Sigmoid colon (tissue), 7 donors: ENCODE measurements around the gene DHRS3. TPM values are rescaled to one million over a fixed set of nuclear protein-coding genes. Genes with fewer than 3 reads are reported as not detected.

Experiments used
- DNase-seq: peaks from one replicate; pipeline ENCODE4 v3.0.0-alpha.2; 2019
- H3K27ac ChIP-seq, 4 donors: fragments of 200-600 bp; sonication (generic); one replicate each; pipeline ENCODE4 v1.5.1; 2016 to 2019; ENCODE audit warnings: mild to moderate bottlenecking in 1 of 4
- H3K27me3 ChIP-seq, 3 donors: fragments of 200-600 bp; sonication (generic); one replicate each; pipeline ENCODE4 v1.5.1; 2019; ENCODE audit warnings: mild to moderate bottlenecking in 1 of 3
- H3K36me3 ChIP-seq, 4 donors: fragments of 200-600 bp; sonication (generic); one replicate each; pipeline ENCODE4 v1.5.1; 2016 to 2019
- H3K4me1 ChIP-seq, 4 donors: fragments of 200-600 bp; sonication (generic); one replicate each; pipeline ENCODE4 v1.5.1; 2017 to 2019
- H3K4me3 ChIP-seq, 4 donors: fragments of 200-600 bp; sonication (generic); one replicate each; pipeline ENCODE4 v1.5.1; 2017 to 2019; ENCODE audit warnings: mild to moderate bottlenecking in 2 of 4, moderate library complexity in 1 of 4
- H3K9me3 ChIP-seq, 4 donors: fragments of 200-600 bp in 3 of 4; sonication (generic) in 3 of 4; one replicate each; pipeline versions ENCODE4 v1.5.1 to v1.6.1; 2013 to 2019
- CTCF ChIP-seq, 4 experiments: fragments of 450-650 bp in 3 of 4; fragments of 200-600 bp in 1 of 4; IDR thresholded peaks; one replicate each; pipeline ENCODE4 v1.5.1; 2016 to 2019; ENCODE audit warnings: antibody characterized with exemption in 4 of 4, mild to moderate bottlenecking in 3 of 4, moderate library complexity in 2 of 4
- EP300 ChIP-seq, 4 donors: sonication (generic); formaldehyde crosslinking; IDR thresholded peaks; one replicate each; pipeline ENCODE4 v1.6.1; 2017; ENCODE audit warnings: antibody characterized with exemption in 4 of 4
- POLR2A ChIP-seq, 2 donors: fragments of 450-650 bp; IDR thresholded peaks; one replicate each; pipeline ENCODE4 v1.6.1; 2016; ENCODE audit warnings: antibody characterized with exemption in 2 of 2, mild to moderate bottlenecking in 2 of 2, moderate library complexity in 2 of 2
- POLR2AphosphoS5 ChIP-seq, 4 donors: sonication (generic); formaldehyde crosslinking; IDR thresholded peaks; one replicate each; pipeline ENCODE4 v1.6.1; 2017; ENCODE audit warnings: antibody characterized with exemption in 4 of 4
- WGBS, 2 donors: extraction: QIAGEN DNeasy Blood & Tissue Kit; methylation state at CpG; one replicate each; pipeline ENCODE4 v1.1.7; 2013; 5-methylcytosine and 5-hydroxymethylcytosine counted together
- intact Hi-C: fragments of 100-400 bp; cut with DNase I; formaldehyde crosslinking; loops from one replicate; pipeline ENCODE4 v1.15.1; 2023
- polyA plus RNA-seq, 3 donors: library from polyadenylated mRNA; stranded (reverse); fragments of 200-250 nt; gene quantifications; one replicate each; pipeline ENCODE4 v1.2.3, GENCODE V29; 2013
- total RNA-seq, 4 donors: library from RNA; depleted of rRNA; stranded (reverse); fragments of >200 nt; gene quantifications; one replicate each; pipeline ENCODE4 v1.1.0, GENCODE V29; 2016
- donor health status: healthy with polysubstance abuse.
- donor health status: Bipolar disorder and iron deficiency.
- donor health status: healthy.

Gene DHRS3
- total and polyA plus RNA-seq, 7 donors, result 34.8 to 102 (median 47.9) TPM

- intact Hi-C loops, result no loop called here
- peak; percentile 68 for DNase-seq
- Histone ChIP-seq H3K9me3 (no peaks in the 10 kb centered on the region), H3K27me3 (no peaks in the 10 kb centered on the region), H3K4me1 (peaks cover 0 to 58% (median 52%) of the 10 kb centered on the region in 4 donors), H3K36me3 (no peaks in the 10 kb centered on the region), H3K4me3 (no peak overlapping the region), H3K27ac (peak overlapping the region; percentile 79 to 92 (median 89))
- TF ChIP-seq POLR2AphosphoS5 (IDR thresholded peaks at IDR 0.05), result no peak
- no peak for TF ChIP-seq EP300 (IDR thresholded peaks at IDR 0.05)
- no peak for TF ChIP-seq CTCF (IDR thresholded peaks at IDR 0.05)
- TF ChIP-seq POLR2A (IDR thresholded peaks at IDR 0.05), result no peak
- 89 to 93% methylated on average over 14 of the region's 14 CpGs for WGBS, 2 donors
These were observed 69.6 kb downstream of the DHRS3 start for GRCh38 chr1:12548279-12548972.

DNA sequence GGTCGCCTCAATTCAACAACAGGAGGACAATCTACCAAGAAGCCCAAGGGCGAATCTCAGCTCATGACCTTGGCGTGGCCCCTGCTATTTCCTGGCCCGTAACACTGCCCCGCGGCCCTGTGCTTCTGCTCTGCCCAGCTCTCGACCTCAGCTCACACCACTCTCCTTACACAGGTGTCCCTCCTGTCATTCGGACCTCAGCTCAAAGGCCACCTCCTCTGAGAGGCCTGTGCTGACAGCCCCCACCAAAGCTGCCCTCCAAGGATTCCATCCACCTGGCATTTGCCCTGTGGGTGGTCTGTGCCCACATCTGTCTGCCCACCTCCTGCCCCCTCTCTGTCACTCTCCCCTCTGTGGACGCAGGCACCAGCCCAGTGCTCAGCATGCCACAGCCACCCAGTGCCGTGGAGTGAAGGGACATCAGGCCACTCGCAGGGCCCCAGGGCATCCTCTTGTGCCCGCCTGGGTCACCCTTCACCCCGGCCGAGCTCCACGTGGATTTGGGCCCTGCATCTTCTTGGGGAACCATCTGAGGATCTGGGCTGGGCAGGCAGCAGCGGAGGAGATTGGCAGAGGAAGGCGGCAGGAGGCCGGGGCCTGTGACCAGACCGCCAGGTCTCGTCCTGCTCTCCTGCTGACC, 70.3 kb downstream of the DHRS3 start:
- intact Hi-C loops, result no loop called here
- no peaks in the 10 kb centered on the region for H3K9me3 ChIP-seq
- 90 to 94% methylated on average over 20 of the region's 20 CpGs for WGBS, 2 donors
- H3K27me3 ChIP-seq, result no peaks in the 10 kb centered on the region
- TF ChIP-seq EP300 (IDR thresholded peaks at IDR 0.05), result no peak
- no peak for TF ChIP-seq POLR2A (IDR thresholded peaks at IDR 0.05)
- no peak for TF ChIP-seq CTCF (IDR thresholded peaks at IDR 0.05)
- no peak for TF ChIP-seq POLR2AphosphoS5 (IDR thresholded peaks at IDR 0.05)
- no peaks in the 10 kb centered on the region for H3K36me3 ChIP-seq
- H3K27ac ChIP-seq, result peak overlapping the region; percentile 79 to 92 (median 89)
- peak; percentile 63 for DNase-seq
- H3K4me3 ChIP-seq, result no peak overlapping the region
- H3K4me1 ChIP-seq, result peaks cover 0 to 51% (median 45%) of the 10 kb centered on the region in 4 donors

GRCh38 chr1:12546771-12547585, 71.0 kb downstream of the DHRS3 start:
- no peaks in the 10 kb centered on the region for H3K36me3 ChIP-seq
- intact Hi-C loops, result no loop called here

GRCh38 chr1:12544992-12545391, 73.0 kb downstream of the DHRS3 start:
- intact Hi-C loops, result loop anchor here (5.0 kb wide), 1 partner anchor 68 kb away; no protein-coding TSS in a partner anchor
- Histone ChIP-seq H3K27ac (peak overlapping the region in 1 of 4 donors; percentile 2), H3K36me3 (no peaks in the 10 kb centered on the region), H3K27me3 (no peaks in the 10 kb centered on the region), H3K4me3 (no peak overlapping the region), H3K4me1 (peaks cover 0 to 59% (median 56%) of the 10 kb centered on the region in 4 donors), H3K9me3 (no peaks in the 10 kb centered on the region)
- 50 to 53% methylated on average over 8 of the region's 8 CpGs for WGBS, 2 donors
- TF ChIP-seq CTCF (IDR thresholded peaks at IDR 0.05), result no peak
- DNase-seq, result peak; percentile 56

More at GRCh38 chr1:12546771-12547585, 71.0 kb downstream of the DHRS3 start:
- H3K9me3 ChIP-seq, result no peaks in the 10 kb centered on the region
- H3K4me1 ChIP-seq, result peaks cover 0 to 48% (median 42%) of the 10 kb centered on the region in 4 donors
- 79 to 82% methylated on average over 17 of the region's 17 CpGs for WGBS, 2 donors
- no peak overlapping the region for H3K4me3 ChIP-seq
- TF ChIP-seq EP300 (IDR thresholded peaks at IDR 0.05) (no peak), POLR2AphosphoS5 (IDR thresholded peaks at IDR 0.05) (peak in 2 of 4 donors; percentile 26 to 38)
- no peaks in the 10 kb centered on the region for H3K27me3 ChIP-seq
- DNase-seq, result peak; percentile 86
- peak overlapping the region; percentile 79 to 92 (median 89) for H3K27ac ChIP-seq

DNA sequence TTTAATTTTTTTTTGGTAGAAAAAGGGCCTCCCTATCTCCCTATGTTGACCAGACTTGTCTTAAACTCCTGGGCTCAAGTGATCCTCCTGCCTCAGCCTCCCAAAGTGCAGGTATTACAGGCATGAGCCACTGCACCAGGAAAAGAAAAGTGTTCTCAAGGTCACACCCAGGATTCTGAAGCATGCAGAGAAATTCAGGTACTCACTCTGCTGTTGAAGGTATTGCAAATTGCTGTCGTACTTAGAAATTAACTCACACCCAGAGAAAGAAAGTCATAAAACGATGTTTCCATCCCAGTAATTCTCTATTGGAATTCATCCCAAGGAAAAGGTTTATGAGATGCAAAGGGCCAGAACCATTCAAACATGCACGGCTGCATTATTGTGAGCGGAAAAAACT, 73.7 kb downstream of the DHRS3 start:
- no peaks in the 10 kb centered on the region for H3K27me3 ChIP-seq
- H3K9me3 ChIP-seq, result no peaks in the 10 kb centered on the region
- DNase-seq, result no peak
- TF ChIP-seq EP300 (IDR thresholded peaks at IDR 0.05), result no peak
- no peak for TF ChIP-seq POLR2A (IDR thresholded peaks at IDR 0.05)
- TF ChIP-seq CTCF (IDR thresholded peaks at IDR 0.05), result no peak
- TF ChIP-seq POLR2AphosphoS5 (IDR thresholded peaks at IDR 0.05), result no peak
- intact Hi-C loops, result loop anchor here (5.0 kb wide), 1 partner anchor 67 kb away; no protein-coding TSS in a partner anchor
- no peak overlapping the region for H3K4me3 ChIP-seq
- peaks cover 0 to 59% (median 54%) of the 10 kb centered on the region in 4 donors for H3K4me1 ChIP-seq
- no peaks in the 10 kb centered on the region for H3K36me3 ChIP-seq
- 11 to 59% methylated on average over 4 of the region's 4 CpGs for WGBS, 2 donors
- peak overlapping the region in 1 of 4 donors; percentile 15 for H3K27ac ChIP-seq
